DND-41 (cell line): ENCODE measurements around the gene LPAR2.

Experiments
- CTCF ChIP-seq: IDR thresholded peaks from 2 replicates; pipeline ENCODE4 v1.5.1; 2012; ENCODE audit warnings: borderline replicate concordance, low read length, moderate library complexity, mild to moderate bottlenecking; ENCODE audit not compliant: poor library complexity, severe bottlenecking; ENCODE audit errors: extremely low read depth
- EZH2 ChIP-seq: IDR thresholded peaks from 3 replicates; pipeline ENCODE4 v1.6.1; 2012; ENCODE audit warnings: borderline replicate concordance, low read depth, mild to moderate bottlenecking, moderate library complexity, low read length, inconsistent platforms; ENCODE audit not compliant: severe bottlenecking

GRCh38 chr19:19631346-19631745, 3.3 kb upstream of the LPAR2 start:
- TF ChIP-seq CTCF (no peak), EZH2 (no peak)
